ENCODE measurements around the gene WDR81. TPM values are rescaled to one million over a fixed set of nuclear protein-coding genes. Genes with fewer than 3 reads are reported as not detected.
"Not testable (repeated sequence)": the region's sequence is repeated elsewhere in the genome, so short reads cannot be mapped to it uniquely, and the experiment has no call there.

Gene WDR81
- total and polyA plus RNA-seq, 2 experiments from 2014 or later, result 4.4 to 23.9 TPM

- H3K9me2 ChIP-seq (ENCODE audit: insufficient read depth), result no peaks in the 10 kb centered on the region
- H3K4me2 ChIP-seq (ENCODE audit: unreplicated experiment), result peak overlapping the region; percentile 55
- peaks cover 9% of the 10 kb centered on the region for H3K4me1 ChIP-seq (ENCODE audit: insufficient read depth)
- H4K20me1 ChIP-seq (ENCODE audit: insufficient read depth), result no peaks in the 10 kb centered on the region
- in situ Hi-C loops (cut with MboI), result loop anchor here (10.0 kb wide), 1 partner anchor 64 kb away; no protein-coding TSS in a partner anchor
- H3K27me3 ChIP-seq (replicated peaks; ENCODE audit: insufficient read depth), result no peaks in the 10 kb centered on the region
- TF ChIP-seq EZH2phosphoT487 (IDR thresholded peaks at IDR 0.05; ENCODE audit: insufficient read depth, low read depth) (no peak), EZH2 (IDR thresholded peaks at IDR 0.05; ENCODE audit: insufficient read depth, poor library complexity, severe bottlenecking) (no peak)
- peaks cover 11% of the 10 kb centered on the region for H3K79me2 ChIP-seq (ENCODE audit: insufficient read depth)
- peak overlapping the region; percentile 57 for H3K4me3 ChIP-seq
- peaks cover 5% of the 10 kb centered on the region; the same call in 1 of the 2 replicates for H3F3A ChIP-seq (ENCODE audit: insufficient read depth)
- peak overlapping the region; percentile 49; the same call in 1 of the 2 replicates for H3K9ac ChIP-seq
- no peaks in the 10 kb centered on the region for H3K9me3 ChIP-seq (ENCODE audit: low read depth)
- peak; percentile 60 for DNase-seq
- WGBS, 2 experiments (ENCODE audit: low coverage in 1 of 2, low lambda C conversion rate in 2 of 2, missing lambda C conversion rate in 2 of 2), result 31% methylated on average over 11 of the region's 11 CpGs
- H3K27ac ChIP-seq, result no peak overlapping the region
- peak overlapping the region; percentile 80 for H2AFZ ChIP-seq
- no peaks in the 10 kb centered on the region for H3K36me3 ChIP-seq (ENCODE audit: low read depth)
Measured at GRCh38 chr17:1720856-1721386, 3.6 kb upstream of the WDR81 start.

GRCh38 chr17:1722022-1722421 lies 2.5 kb upstream of the WDR81 start:
- not testable (repeated sequence) for H3K4me3 ChIP-seq; H3K9me2 ChIP-seq (ENCODE audit: insufficient read depth); H3F3A ChIP-seq (ENCODE audit: insufficient read depth); H3K4me1 ChIP-seq (ENCODE audit: insufficient read depth); H3K27me3 ChIP-seq (replicated peaks; ENCODE audit: insufficient read depth); H3K9me3 ChIP-seq (ENCODE audit: low read depth); H2AFZ ChIP-seq; H3K36me3 ChIP-seq (ENCODE audit: low read depth); H3K4me2 ChIP-seq (ENCODE audit: unreplicated experiment); H3K9ac ChIP-seq; H4K20me1 ChIP-seq (ENCODE audit: insufficient read depth)
- peaks cover 18% of the 10 kb centered on the region for H3K79me2 ChIP-seq (ENCODE audit: insufficient read depth)
- peak overlapping the region; percentile 53 for H3K27ac ChIP-seq
- peak; percentile 84 for DNase-seq
- WGBS, 2 experiments (ENCODE audit: low coverage in 1 of 2, low lambda C conversion rate in 2 of 2, missing lambda C conversion rate in 2 of 2), result 54 to 75% methylated on average over 7 to 8 of the region's 8 CpGs
- in situ Hi-C loops (cut with MboI), result loop anchor here (10.0 kb wide), 1 partner anchor 63 kb away; no protein-coding TSS in a partner anchor

- peaks cover 18% of the 10 kb centered on the region for H3K79me2 ChIP-seq (ENCODE audit: insufficient read depth)
- DNase-seq, result no peak
- no peaks in the 10 kb centered on the region for H3K36me3 ChIP-seq (ENCODE audit: low read depth)
- in situ Hi-C loops (cut with MboI), result loop anchor here (10.0 kb wide), 1 partner anchor 60 kb away; no protein-coding TSS in a partner anchor
- no peaks in the 10 kb centered on the region for H3K9me3 ChIP-seq (ENCODE audit: low read depth)
- no peaks in the 10 kb centered on the region; the same call in 1 of the 2 replicates for H3K4me1 ChIP-seq (ENCODE audit: insufficient read depth)
- peak overlapping the region; percentile 84 for H3K9ac ChIP-seq
- H3K9me2 ChIP-seq (ENCODE audit: insufficient read depth), result no peaks in the 10 kb centered on the region
- H3K27me3 ChIP-seq (replicated peaks; ENCODE audit: insufficient read depth), result no peaks in the 10 kb centered on the region
- peak overlapping the region; percentile 85 for H3K4me2 ChIP-seq (ENCODE audit: unreplicated experiment)
- TF ChIP-seq EZH2 (IDR thresholded peaks at IDR 0.05; ENCODE audit: insufficient read depth, poor library complexity, severe bottlenecking) (no peak), EZH2phosphoT487 (IDR thresholded peaks at IDR 0.05; ENCODE audit: insufficient read depth, low read depth) (no peak)
- no peaks in the 10 kb centered on the region for H4K20me1 ChIP-seq (ENCODE audit: insufficient read depth)
- H2AFZ ChIP-seq, result peak overlapping the region; percentile 91; the same call in 1 of the 2 replicates
- peaks cover 12% of the 10 kb centered on the region for H3F3A ChIP-seq (ENCODE audit: insufficient read depth)
- 22 to 24% methylated on average over 36 to 42 of the region's 51 CpGs for WGBS, 2 experiments (ENCODE audit: low coverage in 1 of 2, low lambda C conversion rate in 2 of 2, missing lambda C conversion rate in 2 of 2)
- H3K27ac ChIP-seq, result peak overlapping the region; percentile 55; the same call in 1 of the 2 replicates
- peak overlapping the region; percentile 70 for H3K4me3 ChIP-seq
Measured at GRCh38 chr17:1724869-1725641, 551 bp downstream of the WDR81 start.

- peak overlapping the region; percentile 85 for H3K4me2 ChIP-seq (ENCODE audit: unreplicated experiment)
- in situ Hi-C loops (cut with MboI), result loop anchor here (10.0 kb wide), 1 partner anchor 59 kb away; no protein-coding TSS in a partner anchor
- H3K9ac ChIP-seq, result no peak overlapping the region
- peaks cover 6% of the 10 kb centered on the region; the same call in 1 of the 2 replicates for H3K4me1 ChIP-seq (ENCODE audit: insufficient read depth)
- DNase-seq, result no peak
- WGBS, 2 experiments (ENCODE audit: low coverage in 1 of 2, low lambda C conversion rate in 2 of 2, missing lambda C conversion rate in 2 of 2), result 93 to 96% methylated on average over 52 to 54 of the region's 54 CpGs
- no peak overlapping the region for H2AFZ ChIP-seq
- peak overlapping the region; percentile 70 for H3K4me3 ChIP-seq
- H3K9me2 ChIP-seq (ENCODE audit: insufficient read depth), result no peaks in the 10 kb centered on the region
- H3K9me3 ChIP-seq (ENCODE audit: low read depth), result no peaks in the 10 kb centered on the region
- peaks cover 18% of the 10 kb centered on the region for H3K79me2 ChIP-seq (ENCODE audit: insufficient read depth)
- H3K27ac ChIP-seq, result no peak overlapping the region
- H3K36me3 ChIP-seq (ENCODE audit: low read depth), result no peaks in the 10 kb centered on the region
- H3F3A ChIP-seq (ENCODE audit: insufficient read depth), result peaks cover 12% of the 10 kb centered on the region
- no peaks in the 10 kb centered on the region for H3K27me3 ChIP-seq (replicated peaks; ENCODE audit: insufficient read depth)
- no peak for TF ChIP-seq EZH2 (IDR thresholded peaks at IDR 0.05; ENCODE audit: insufficient read depth, poor library complexity, severe bottlenecking)
- no peak for TF ChIP-seq EZH2phosphoT487 (IDR thresholded peaks at IDR 0.05; ENCODE audit: insufficient read depth, low read depth)
- no peaks in the 10 kb centered on the region for H4K20me1 ChIP-seq (ENCODE audit: insufficient read depth)
Measured at GRCh38 chr17:1725642-1726511, 1.4 kb downstream of the WDR81 start.
